Astrocyte of the cerebellum (primary cell): ENCODE measurements around the gene LANCL1.

Experiments
- DNase-seq: peaks from one replicate; pipeline ENCODE4 v3.0.0-alpha.2; 2011; ENCODE audit warnings: low read depth
- H3K4me3 ChIP-seq: 2 replicates; pipeline ENCODE4 v1.5.1; 2011; ENCODE audit warnings: mild to moderate bottlenecking, low read depth, low read length, moderate library complexity
- CTCF ChIP-seq: IDR thresholded peaks from 2 replicates; pipeline ENCODE4 v1.5.1; 2012; ENCODE audit warnings: low read length, low read depth, moderate library complexity, mild to moderate bottlenecking; ENCODE audit errors: missing control alignments
- in situ Hi-C: cut with HindIII; loops from 2 replicates; pipeline ENCODE4 v1.10.0; 2017; ENCODE audit warnings: low sequenced_read_pairs

The LANCL1 gene

GRCh38 chr2:210460322-210461227 is 16.0 kb downstream of the LANCL1 start:
- DNase-seq: no peak
- TF ChIP-seq CTCF: no peak
- in situ Hi-C loops: no loop called here
- no peak overlapping the region for H3K4me3 ChIP-seq

- no peak for DNase-seq
- in situ Hi-C loops: no loop called here
- H3K4me3 ChIP-seq: no peak overlapping the region
- TF ChIP-seq CTCF: no peak
These were observed 16.7 kb downstream of the LANCL1 start for GRCh38 chr2:210459880-210460279.

- no peak for DNase-seq
- H3K4me3 ChIP-seq: no peak overlapping the region
- in situ Hi-C loops: no loop called here
- no peak for TF ChIP-seq CTCF
These were observed 17.2 kb downstream of the LANCL1 start for GRCh38 chr2:210459407-210459806.

- DNase-seq: no peak
- in situ Hi-C loops: no loop called here
- no peak overlapping the region for H3K4me3 ChIP-seq
- TF ChIP-seq CTCF: no peak
These were observed 18.2 kb downstream of the LANCL1 start for GRCh38 chr2:210458395-210458794.

- DNase-seq: no peak
- no peak for TF ChIP-seq CTCF
- in situ Hi-C loops: no loop called here
- H3K4me3 ChIP-seq: no peak overlapping the region
These were observed 20.0 kb downstream of the LANCL1 start for GRCh38 chr2:210456571-210456970.

- no peak for TF ChIP-seq CTCF
- no peak for DNase-seq
- H3K4me3 ChIP-seq: no peak overlapping the region
- in situ Hi-C loops: no loop called here
These were observed 22.2 kb downstream of the LANCL1 start for GRCh38 chr2:210454336-210454735.
